Pancreas (tissue), 10 donors: ENCODE measurements around the gene TOR1B. TPM values are rescaled to one million over a fixed set of nuclear protein-coding genes. Genes with fewer than 3 reads are reported as not detected.
"Not testable (repeated sequence)": the region's sequence is repeated elsewhere in the genome, so short reads cannot be mapped to it uniquely, and the experiment has no call there.

Experiments used
- ATAC-seq, 4 donors: fragments of 200-7000 bp; cut with Tn5 transposase; one replicate each; pipeline versions ENCODE4 v1.8.0 to v1.9.1; 2020; ENCODE audit warnings: mild to moderate bottlenecking in 4 of 4, moderate library complexity in 4 of 4
- DNase-seq, 6 donors: peaks; one replicate each; pipeline ENCODE4 v3.0.0-alpha.2; 2020
- FAIRE-seq: peaks from 2 replicates; lab custom pipeline; 2012; peaks lifted over from hg19 to GRCh38; lab: Jason Lieb, UNC
- H3K27ac ChIP-seq, 4 donors: fragments of 200-600 bp; sonication (generic); 1 replicate in 3 of 4; 2 replicates in 1 of 4; pipeline versions ENCODE4 v1.5.0 to v1.8.0; 2020
- H3K27me3 ChIP-seq, 4 donors: fragments of 200-600 bp; one replicate each; pipeline ENCODE4 v1.8.0; 2021
- H3K36me3 ChIP-seq, 3 donors: fragments of 200-600 bp; sonication (generic) in 1 of 3; one replicate each; pipeline versions ENCODE4 v1.5.0 to v1.8.0; 2020 to 2021
- H3K4me1 ChIP-seq, 3 donors: fragments of 200-600 bp; one replicate each; pipeline ENCODE4 v1.8.0; 2021
- H3K4me3 ChIP-seq, 4 donors: fragments of 200-600 bp; sonication (generic) in 2 of 4; one replicate each; pipeline versions ENCODE4 v1.5.0 to v1.8.0; 2020 to 2021
- H3K9me3 ChIP-seq, 4 donors: fragments of 200-600 bp; one replicate each; pipeline ENCODE4 v1.8.0; 2021
- WGBS, 2 donors: extraction: QIAGEN DNeasy Blood & Tissue Kit; methylation state at CpG; one replicate each; pipeline ENCODE4 v1.1.7; 2013; 5-methylcytosine and 5-hydroxymethylcytosine counted together
- intact Hi-C, 3 donors: fragments of 100-400 bp; cut with DNase I; formaldehyde crosslinking; loops; one replicate each; pipeline versions ENCODE4 v1.11.1 to v1.14.2; 2022
- polyA plus RNA-seq, 2 donors: library from polyadenylated mRNA; stranded (reverse); fragments of 200-250 nt; gene quantifications; one replicate each; pipeline ENCODE4 v1.2.3, GENCODE V29; 2013
- total RNA-seq, 6 donors: library from RNA; stranded (reverse); fragmentation: NEBNext Ultra II Directional in 4 of 6; extraction: Animal tissue kit (Norgen Biotek cat#: 25700) in 4 of 6; gene quantifications; one replicate each; pipeline versions ENCODE4 v1.2.1 to v1.2.4, GENCODE V29; 2021 to 2023
- TF ChIP-seq, protein P1 (sequence below), 4 donors: fragments of 200-600 bp; sonication (generic) in 3 of 4; IDR thresholded peaks; one replicate each; pipeline versions ENCODE4 v1.5.0 to v1.8.0; 2021; ENCODE audit warnings: antibody characterized with exemption in 4 of 4
- donor health status: healthy with polysubstance abuse.
- donor health status: DM: no; HTN: no; CAD: no; lungs with moderate emphysema.
- donor health status: DM: no; HTN: no; CAD: no.
- donor health status: control.
- donor health status: control.
- donor health status: Bipolar disorder and iron deficiency.
- donor health status: DM: yes; HTN: yes; CAD: no.
- donor health status: DM: no; HTN: no; CAD: no.
- donor health status: DM: no; HTN: no; CAD: no.
- donor health status: DM: yes; HTN: yes; CAD: no.

The TOR1B gene
- total and polyA plus RNA-seq, 8 donors: 6.1 to 17.3 (median 11.2) TPM

DNA sequence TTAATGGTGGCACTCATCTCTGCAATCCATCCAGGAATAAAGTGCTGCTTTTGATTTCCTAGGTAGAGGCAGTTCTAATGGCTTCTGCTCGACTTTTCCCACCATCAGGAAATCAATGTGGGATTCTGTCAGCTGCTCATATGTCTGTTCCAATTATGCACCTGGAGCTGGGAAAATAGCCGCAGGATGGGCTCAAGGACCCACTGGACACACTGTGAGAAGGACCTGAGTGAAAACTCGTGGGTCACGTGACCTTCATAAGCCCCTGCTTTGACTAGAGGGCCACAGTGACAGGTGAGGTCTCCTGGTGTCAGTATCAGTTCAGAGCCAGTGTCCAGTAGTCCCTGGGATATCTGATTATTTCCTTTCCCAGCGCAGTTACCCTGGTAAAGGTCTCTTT is 32.2 kb upstream of the TOR1B start:
- Histone ChIP-seq H3K36me3 (no peaks in the 10 kb centered on the region), H3K4me1 (peaks cover 0 to 14% (median 10%) of the 10 kb centered on the region in 3 donors), H3K27me3 (no peaks in the 10 kb centered on the region), H3K9me3 (no peaks in the 10 kb centered on the region), H3K4me3 (no peak overlapping the region), H3K27ac (peak overlapping the region in 1 of 4 donors; percentile 38)
- DNase-seq (peak in 1 of 6 donors; percentile 54), ATAC-seq (peak; percentile 5 to 50 (median 24)), FAIRE-seq (no peak)
- intact Hi-C loops: no loop called here
- WGBS, 2 donors: 28 to 47% methylated on average over 5 of the region's 5 CpGs
- TF ChIP-seq, protein P1, sequence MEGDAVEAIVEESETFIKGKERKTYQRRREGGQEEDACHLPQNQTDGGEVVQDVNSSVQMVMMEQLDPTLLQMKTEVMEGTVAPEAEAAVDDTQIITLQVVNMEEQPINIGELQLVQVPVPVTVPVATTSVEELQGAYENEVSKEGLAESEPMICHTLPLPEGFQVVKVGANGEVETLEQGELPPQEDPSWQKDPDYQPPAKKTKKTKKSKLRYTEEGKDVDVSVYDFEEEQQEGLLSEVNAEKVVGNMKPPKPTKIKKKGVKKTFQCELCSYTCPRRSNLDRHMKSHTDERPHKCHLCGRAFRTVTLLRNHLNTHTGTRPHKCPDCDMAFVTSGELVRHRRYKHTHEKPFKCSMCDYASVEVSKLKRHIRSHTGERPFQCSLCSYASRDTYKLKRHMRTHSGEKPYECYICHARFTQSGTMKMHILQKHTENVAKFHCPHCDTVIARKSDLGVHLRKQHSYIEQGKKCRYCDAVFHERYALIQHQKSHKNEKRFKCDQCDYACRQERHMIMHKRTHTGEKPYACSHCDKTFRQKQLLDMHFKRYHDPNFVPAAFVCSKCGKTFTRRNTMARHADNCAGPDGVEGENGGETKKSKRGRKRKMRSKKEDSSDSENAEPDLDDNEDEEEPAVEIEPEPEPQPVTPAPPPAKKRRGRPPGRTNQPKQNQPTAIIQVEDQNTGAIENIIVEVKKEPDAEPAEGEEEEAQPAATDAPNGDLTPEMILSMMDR (IDR thresholded peaks at IDR 0.05): no peak

DNA sequence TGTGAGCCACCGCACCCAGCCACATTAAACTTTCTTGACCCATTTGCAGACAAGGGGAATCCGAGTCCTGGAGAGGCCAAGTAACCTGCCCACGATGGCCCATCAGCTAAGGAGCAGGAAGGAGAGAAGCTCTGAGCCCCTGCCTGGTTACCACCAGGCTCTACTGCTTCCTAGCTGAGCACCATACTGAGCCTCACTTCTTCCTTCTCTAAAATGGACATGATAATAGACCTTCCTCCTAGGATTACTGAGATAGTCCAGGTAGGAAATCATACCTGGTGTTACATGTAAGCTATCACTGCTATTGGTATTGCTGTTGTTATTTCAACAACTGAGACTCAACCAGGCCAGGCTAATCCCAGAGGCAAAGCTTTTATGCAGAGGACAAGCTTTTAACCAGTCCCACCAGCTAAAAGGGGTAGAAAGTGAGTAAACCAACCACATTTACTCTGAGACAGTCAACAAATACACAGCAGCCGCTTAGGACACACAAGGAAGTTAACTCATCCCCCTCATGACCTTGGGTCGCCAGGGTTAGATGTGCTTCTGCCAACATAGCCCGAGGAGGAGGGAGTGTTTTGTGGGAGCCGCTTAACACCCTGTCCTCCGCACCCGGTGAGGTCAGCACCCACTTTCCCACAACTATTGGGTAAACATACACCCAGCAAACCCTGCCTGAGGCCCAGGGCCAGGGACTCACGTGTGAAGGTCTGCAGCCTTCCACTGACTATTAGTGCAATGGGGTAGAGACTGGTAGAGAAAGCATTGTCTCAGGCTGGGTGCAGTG is 29.5 kb upstream of the TOR1B start:
- DNase-seq (peak; percentile 63 to 87 (median 76)), FAIRE-seq (no peak), ATAC-seq (peak; percentile 75 to 89 (median 84))
- TF ChIP-seq, protein P1 (IDR thresholded peaks at IDR 0.05): no peak
- peak overlapping the region in 2 of 4 donors; percentile 48 to 52 for H3K27ac ChIP-seq
- no peaks in the 10 kb centered on the region for H3K36me3 ChIP-seq
- H3K27me3 ChIP-seq: no peaks in the 10 kb centered on the region
- 36 to 38% methylated on average over 10 of the region's 10 CpGs for WGBS, 2 donors
- H3K4me1 ChIP-seq: peaks cover 0 to 14% (median 10%) of the 10 kb centered on the region in 3 donors
- intact Hi-C loops: no loop called here
- no peaks in the 10 kb centered on the region for H3K9me3 ChIP-seq
- no peak overlapping the region for H3K4me3 ChIP-seq

DNA sequence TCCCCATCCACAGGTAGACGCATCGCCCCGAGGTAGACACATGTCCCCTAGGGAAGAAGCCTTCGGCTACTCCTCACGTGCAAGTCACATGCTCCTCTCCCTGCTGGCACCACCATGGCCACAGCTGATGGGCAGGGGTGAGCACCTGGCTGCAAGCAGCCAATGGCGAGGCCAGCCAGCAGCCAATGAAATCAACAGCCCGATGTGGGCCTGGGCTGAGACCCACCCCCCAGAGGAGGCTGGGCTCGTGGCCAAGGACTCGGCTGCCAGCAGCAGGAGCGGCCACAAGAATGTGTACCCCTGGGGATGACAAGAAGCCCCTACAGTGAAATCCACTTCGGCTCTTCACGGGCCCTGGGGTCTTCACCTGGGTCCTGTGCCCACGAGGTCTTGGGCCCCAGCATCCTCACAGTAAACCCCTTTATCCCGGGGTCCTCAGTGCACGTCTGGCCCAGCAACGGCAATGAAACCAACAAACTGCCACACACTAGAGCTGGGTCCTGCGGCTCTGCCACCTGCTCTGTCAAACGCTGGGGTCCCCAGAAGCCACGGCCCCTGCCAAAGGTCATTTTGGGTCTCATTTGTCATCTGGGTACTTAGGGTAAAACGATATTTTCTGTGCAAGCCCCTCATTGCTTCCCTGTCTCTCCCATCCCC is 28.1 kb upstream of the TOR1B start:
- DNase-seq (peak in 2 of 6 donors; percentile 38 to 58), FAIRE-seq (no peak), ATAC-seq (no peak)
- 73 to 77% methylated on average over 20 of the region's 20 CpGs for WGBS, 2 donors
- H3K36me3 ChIP-seq: no peaks in the 10 kb centered on the region
- H3K4me1 ChIP-seq: peaks cover 0 to 11% (median 10%) of the 10 kb centered on the region in 3 donors
- TF ChIP-seq, protein P1 (IDR thresholded peaks at IDR 0.05): no peak
- intact Hi-C loops: no loop called here
- no peaks in the 10 kb centered on the region for H3K27me3 ChIP-seq
- no peaks in the 10 kb centered on the region for H3K9me3 ChIP-seq
- no peak overlapping the region for H3K4me3 ChIP-seq
- H3K27ac ChIP-seq: no peak overlapping the region

DNA sequence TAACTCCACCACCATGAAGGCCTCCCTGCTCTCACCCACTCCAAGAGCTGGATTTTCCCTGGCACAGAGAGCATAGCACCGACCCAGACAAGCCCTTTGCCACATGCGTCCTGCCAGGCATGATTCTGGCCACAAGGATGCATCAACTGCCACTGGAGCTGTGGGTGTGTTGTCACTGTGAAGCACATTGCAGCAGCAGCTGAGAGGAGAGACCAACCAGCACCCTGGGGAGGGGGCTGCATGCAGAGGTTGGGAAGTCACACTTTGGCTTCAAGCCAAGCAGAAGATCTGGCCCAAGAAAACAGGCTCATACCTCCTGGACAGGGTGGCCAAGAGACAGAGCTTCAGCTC is 27.6 kb upstream of the TOR1B start:
- no peak for ATAC-seq
- H3K27me3 ChIP-seq: no peaks in the 10 kb centered on the region
- no peak overlapping the region for H3K27ac ChIP-seq
- no peaks in the 10 kb centered on the region for H3K36me3 ChIP-seq
- 65 to 85% methylated on average over 2 of the region's 2 CpGs for WGBS, 2 donors
- intact Hi-C loops: no loop called here
- H3K4me3 ChIP-seq: no peak overlapping the region
- peaks cover 0 to 10% (median 6%) of the 10 kb centered on the region in 3 donors for H3K4me1 ChIP-seq
- H3K9me3 ChIP-seq: no peaks in the 10 kb centered on the region
- no peak for DNase-seq
- TF ChIP-seq, protein P1 (IDR thresholded peaks at IDR 0.05): no peak
- no peak for FAIRE-seq

DNA sequence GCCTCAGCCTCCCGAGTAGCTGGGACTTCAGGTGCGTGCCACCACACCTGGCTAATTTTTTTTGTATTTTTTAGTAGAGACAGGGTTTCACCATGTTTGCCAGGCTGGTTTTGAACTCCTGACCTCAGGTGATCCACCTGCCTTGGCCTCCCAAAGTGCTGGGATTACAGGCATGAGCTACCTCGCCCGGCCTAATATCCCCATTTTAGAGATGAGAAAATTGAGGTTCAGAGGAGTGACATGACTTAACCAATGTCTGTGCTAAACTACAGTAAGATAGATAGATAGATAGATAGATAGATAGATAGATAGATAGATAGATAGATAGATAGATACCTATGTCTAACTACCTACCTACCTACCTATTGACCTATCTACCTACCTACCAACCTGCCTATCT is 26.9 kb upstream of the TOR1B start:
- H3K36me3 ChIP-seq, FAIRE-seq, ATAC-seq, H3K27ac ChIP-seq, H3K4me3 ChIP-seq, DNase-seq, H3K27me3 ChIP-seq, H3K4me1 ChIP-seq, intact Hi-C loops, H3K9me3 ChIP-seq: not testable (repeated sequence)
- WGBS, 2 donors: 91 to 95% methylated on average over 4 of the region's 4 CpGs
